WTC11 (cell line): ENCODE data around the gene CHSY3. TPM values are rescaled to one million over a fixed set of nuclear protein-coding genes. Genes with fewer than 3 reads are reported as not detected.
A peak's percentile ranks its signal among the peaks of the same experiment; 100 is the strongest.

ENCODE experiments used
- ATAC-seq: fragments of 200-7000 bp; cut with Tn5 transposase; 2 replicates; pipeline ENCODE4 v1.10.0; 2021; ENCODE audit warnings: mild to moderate bottlenecking, moderate library complexity
- CTCF ChIA-PET: fragments of 300-600 bp; sonication (Branson Sonifier 250); formaldehyde crosslinking; loops from one replicate; lab custom pipeline; 2021; ENCODE audit warnings: antibody characterized with exemption; lab: Charles Lee
- POLR2A ChIA-PET: fragments of 350-600 bp; sonication (Branson Sonifier 250); formaldehyde crosslinking; loops from one replicate; lab custom pipeline; 2021; ENCODE audit warnings: antibody characterized with exemption; lab: Charles Lee
- DNase-seq: peaks from one replicate; pipeline ENCODE4 v3.0.0; 2021; ENCODE audit warnings: low spot score
- H3K27ac Mint-ChIP-seq: 2 replicates; pipeline ENCODE4 v1.8.0; 2021; ENCODE audit warnings: mixed read lengths
- H3K27me3 Mint-ChIP-seq: 2 replicates; pipeline ENCODE4 v1.8.0; 2021; ENCODE audit warnings: low read depth, mild to moderate bottlenecking, moderate library complexity, mixed read lengths
- H3K36me3 Mint-ChIP-seq: 2 replicates; pipeline ENCODE4 v1.8.0; 2021; ENCODE audit warnings: mixed read lengths
- H3K4me1 Mint-ChIP-seq: 2 replicates; pipeline ENCODE4 v1.8.0; 2022; ENCODE audit warnings: mixed read lengths
- H3K4me3 Mint-ChIP-seq: 2 replicates; pipeline ENCODE4 v1.8.0; 2021; ENCODE audit warnings: mild to moderate bottlenecking, moderate library complexity, mixed read lengths
- H3K9me3 Mint-ChIP-seq: 2 replicates; pipeline ENCODE4 v1.8.0; 2021; ENCODE audit warnings: mixed read lengths
- CREM ChIP-seq: sonication (generic); formaldehyde crosslinking; IDR thresholded peaks from 2 replicates; pipeline ENCODE4 v1.8.1; 2022; ENCODE audit warnings: mild to moderate bottlenecking, missing genetic modification reagents, moderate library complexity
- FOXK1 ChIP-seq: sonication (generic); formaldehyde crosslinking; IDR thresholded peaks from 2 replicates; pipeline ENCODE4 v1.8.0; 2022; ENCODE audit warnings: mild to moderate bottlenecking, moderate library complexity, missing genetic modification reagents
- FOXP1 ChIP-seq: sonication (generic); formaldehyde crosslinking; IDR thresholded peaks from 2 replicates; pipeline ENCODE4 v1.8.0; 2022; ENCODE audit warnings: missing genetic modification reagents, mild to moderate bottlenecking, moderate library complexity, borderline replicate concordance
- HMGA2 ChIP-seq: fragments of 250-450 bp; sonication (Bioruptor Pico); IDR thresholded peaks from 2 replicates; pipeline ENCODE4 v1.4.0; 2021; ENCODE audit warnings: mild to moderate bottlenecking, moderate library complexity
- MXD4 ChIP-seq: fragments of 250-450 bp; sonication (Bioruptor Pico); IDR thresholded peaks from 2 replicates; pipeline ENCODE4 v1.8.0; 2021; ENCODE audit warnings: mild to moderate bottlenecking, moderate library complexity, borderline replicate concordance
- NR3C1 ChIP-seq: sonication (generic); formaldehyde crosslinking; conservative IDR thresholded peaks from 2 replicates; pipeline ENCODE4 v1.8.1; 2023; ENCODE audit warnings: low read depth, mild to moderate bottlenecking, missing genetic modification reagents
- SP1 ChIP-seq: sonication (generic); formaldehyde crosslinking; conservative IDR thresholded peaks from 2 replicates; pipeline ENCODE4 v1.8.1; 2022; ENCODE audit warnings: missing genetic modification reagents
- TEAD4 ChIP-seq: sonication (generic); formaldehyde crosslinking; IDR thresholded peaks from 2 replicates; pipeline ENCODE4 v1.8.0; 2022; ENCODE audit warnings: mild to moderate bottlenecking, missing genetic modification reagents
- ZNF232 ChIP-seq: sonication (generic); formaldehyde crosslinking; IDR thresholded peaks from 2 replicates; pipeline ENCODE4 v1.8.0; 2022; ENCODE audit warnings: mild to moderate bottlenecking, missing genetic modification reagents
- total RNA-seq: library from RNA; stranded (reverse); gene quantifications from 3 replicates; pipeline ENCODE4 v1.2.3, GENCODE V29; 2021
- TF ChIP-seq, protein P1 (sequence below): fragments of 250-450 bp; sonication (Bioruptor Pico); conservative IDR thresholded peaks from 2 replicates; pipeline ENCODE4 v1.9.0; 2021; ENCODE audit warnings: mild to moderate bottlenecking
- TF ChIP-seq, protein P2 (sequence below): sonication (generic); formaldehyde crosslinking; IDR thresholded peaks from 2 replicates; pipeline ENCODE4 v1.8.1; 2023; ENCODE audit warnings: mild to moderate bottlenecking, missing genetic modification reagents
- TF ChIP-seq, protein P3 (sequence below): fragments of 250-450 bp; sonication (Bioruptor Pico); IDR thresholded peaks from 2 replicates; pipeline ENCODE4 v1.9.0; 2021; ENCODE audit warnings: mild to moderate bottlenecking
- TF ChIP-seq, protein P4 (sequence below): sonication (generic); formaldehyde crosslinking; IDR thresholded peaks from 2 replicates; pipeline ENCODE4 v1.8.0; 2023; ENCODE audit warnings: missing genetic modification reagents, mild to moderate bottlenecking, borderline replicate concordance

Gene CHSY3
- total RNA-seq, 1 experiment from 2014 or later, result 0.98 TPM

DNA sequence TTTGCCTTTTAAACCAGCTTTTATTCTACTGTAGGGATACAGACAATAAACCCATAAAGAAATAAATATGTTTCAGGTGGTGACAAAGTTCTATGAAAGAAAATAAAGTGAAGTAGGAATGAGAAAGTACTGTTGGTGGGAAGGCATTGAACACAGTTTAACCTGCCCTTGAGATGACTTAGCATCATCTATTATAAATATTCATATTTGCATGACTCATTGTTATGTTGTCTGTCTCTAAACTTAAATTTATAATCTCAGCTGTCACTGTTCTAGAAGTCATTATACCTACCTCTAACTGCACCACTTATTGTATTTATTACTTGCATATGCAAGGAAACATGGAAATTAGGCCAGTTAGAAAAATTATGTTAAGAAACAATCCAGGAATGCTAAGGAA, 202.2 kb downstream of the CHSY3 start (continued):
- TF ChIP-seq, protein P1, sequence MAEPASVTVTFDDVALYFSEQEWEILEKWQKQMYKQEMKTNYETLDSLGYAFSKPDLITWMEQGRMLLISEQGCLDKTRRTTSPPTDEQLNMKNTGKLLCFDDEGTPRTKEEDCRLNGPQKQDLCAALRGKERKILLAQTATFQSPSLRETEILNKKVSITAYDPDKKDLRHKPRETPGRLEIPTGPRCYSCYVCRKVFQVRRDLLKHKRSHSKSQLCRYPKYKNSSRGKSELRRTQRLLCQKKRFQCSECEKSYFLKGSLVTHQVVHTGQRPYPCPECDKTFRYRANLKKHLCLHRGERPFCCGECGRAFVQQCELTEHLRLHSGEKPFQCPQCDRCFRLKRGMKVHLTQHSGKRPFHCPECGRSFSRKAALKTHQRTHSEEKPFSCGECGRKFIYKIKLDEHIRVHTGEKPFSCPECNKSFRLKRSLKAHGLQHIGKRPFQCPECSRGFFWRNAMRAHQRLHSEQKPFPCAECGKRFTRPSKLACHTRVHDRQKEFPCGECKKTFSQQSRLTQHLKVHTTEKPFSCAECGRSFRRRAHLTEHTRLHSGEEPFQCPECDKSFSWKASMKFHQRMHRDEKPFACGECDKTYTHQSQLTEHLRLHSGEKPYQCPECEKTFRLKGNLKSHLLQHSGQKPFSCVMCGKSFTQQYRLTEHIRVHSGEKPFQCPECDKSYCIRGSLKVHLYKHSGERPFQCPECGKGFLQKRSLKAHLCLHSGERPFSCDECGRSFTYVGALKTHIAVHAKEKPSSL (CRISPR knock-in tag), result no peak
- TF ChIP-seq, protein P2, sequence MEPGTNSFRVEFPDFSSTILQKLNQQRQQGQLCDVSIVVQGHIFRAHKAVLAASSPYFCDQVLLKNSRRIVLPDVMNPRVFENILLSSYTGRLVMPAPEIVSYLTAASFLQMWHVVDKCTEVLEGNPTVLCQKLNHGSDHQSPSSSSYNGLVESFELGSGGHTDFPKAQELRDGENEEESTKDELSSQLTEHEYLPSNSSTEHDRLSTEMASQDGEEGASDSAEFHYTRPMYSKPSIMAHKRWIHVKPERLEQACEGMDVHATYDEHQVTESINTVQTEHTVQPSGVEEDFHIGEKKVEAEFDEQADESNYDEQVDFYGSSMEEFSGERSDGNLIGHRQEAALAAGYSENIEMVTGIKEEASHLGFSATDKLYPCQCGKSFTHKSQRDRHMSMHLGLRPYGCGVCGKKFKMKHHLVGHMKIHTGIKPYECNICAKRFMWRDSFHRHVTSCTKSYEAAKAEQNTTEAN (CRISPR knock-in tag), result no peak
- TF ChIP-seq NR3C1, result no peak

DNA sequence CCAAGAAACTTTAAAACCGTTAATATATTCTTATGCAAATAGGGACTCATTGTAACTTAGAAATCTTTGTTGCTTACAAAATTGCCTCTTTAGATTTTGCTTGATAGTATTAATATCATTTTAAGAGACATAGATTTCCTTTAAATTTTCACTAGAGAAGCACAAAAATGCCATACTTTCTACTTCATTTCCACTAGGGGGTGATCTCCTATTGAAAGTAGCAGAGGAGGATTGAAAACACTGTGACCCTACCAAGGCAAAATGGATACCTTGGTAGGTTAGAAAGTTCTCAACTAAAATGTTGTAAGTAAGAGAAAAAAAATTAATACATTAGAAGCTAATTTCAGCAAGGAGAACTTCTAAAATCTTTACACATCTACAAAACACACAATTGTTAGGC, 204.9 kb downstream of the CHSY3 start:
- ChIA-PET CTCF (interaction anchor here (1.0 to 1.6 kb wide), 6 partner anchors 11 to 235 kb away, joined by 3 to 20 read pairs (median 4); no protein-coding TSS in a partner anchor), POLR2A (no interaction called here)
- DNase-seq (no peak), ATAC-seq (peak; percentile 75)
- Mint-ChIP-seq H3K27me3 (no peaks in the 10 kb centered on the region), H3K36me3 (no peaks in the 10 kb centered on the region), H3K9me3 (no peaks in the 10 kb centered on the region), H3K27ac (no peak overlapping the region), H3K4me3 (no peak overlapping the region), H3K4me1 (peaks cover 14% of the 10 kb centered on the region)
- TF ChIP-seq SP1 (CRISPR knock-in tag) (no peak), TEAD4 (CRISPR knock-in tag) (no peak), MXD4 (CRISPR knock-in tag) (no peak), HMGA2 (CRISPR knock-in tag) (no peak), FOXP1 (CRISPR knock-in tag) (no peak), FOXK1 (CRISPR knock-in tag) (no peak), CREM (CRISPR knock-in tag) (no peak)
- TF ChIP-seq, protein P3, sequence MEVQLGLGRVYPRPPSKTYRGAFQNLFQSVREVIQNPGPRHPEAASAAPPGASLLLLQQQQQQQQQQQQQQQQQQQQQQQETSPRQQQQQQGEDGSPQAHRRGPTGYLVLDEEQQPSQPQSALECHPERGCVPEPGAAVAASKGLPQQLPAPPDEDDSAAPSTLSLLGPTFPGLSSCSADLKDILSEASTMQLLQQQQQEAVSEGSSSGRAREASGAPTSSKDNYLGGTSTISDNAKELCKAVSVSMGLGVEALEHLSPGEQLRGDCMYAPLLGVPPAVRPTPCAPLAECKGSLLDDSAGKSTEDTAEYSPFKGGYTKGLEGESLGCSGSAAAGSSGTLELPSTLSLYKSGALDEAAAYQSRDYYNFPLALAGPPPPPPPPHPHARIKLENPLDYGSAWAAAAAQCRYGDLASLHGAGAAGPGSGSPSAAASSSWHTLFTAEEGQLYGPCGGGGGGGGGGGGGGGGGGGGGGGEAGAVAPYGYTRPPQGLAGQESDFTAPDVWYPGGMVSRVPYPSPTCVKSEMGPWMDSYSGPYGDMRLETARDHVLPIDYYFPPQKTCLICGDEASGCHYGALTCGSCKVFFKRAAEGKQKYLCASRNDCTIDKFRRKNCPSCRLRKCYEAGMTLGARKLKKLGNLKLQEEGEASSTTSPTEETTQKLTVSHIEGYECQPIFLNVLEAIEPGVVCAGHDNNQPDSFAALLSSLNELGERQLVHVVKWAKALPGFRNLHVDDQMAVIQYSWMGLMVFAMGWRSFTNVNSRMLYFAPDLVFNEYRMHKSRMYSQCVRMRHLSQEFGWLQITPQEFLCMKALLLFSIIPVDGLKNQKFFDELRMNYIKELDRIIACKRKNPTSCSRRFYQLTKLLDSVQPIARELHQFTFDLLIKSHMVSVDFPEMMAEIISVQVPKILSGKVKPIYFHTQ, result no peak

DNA sequence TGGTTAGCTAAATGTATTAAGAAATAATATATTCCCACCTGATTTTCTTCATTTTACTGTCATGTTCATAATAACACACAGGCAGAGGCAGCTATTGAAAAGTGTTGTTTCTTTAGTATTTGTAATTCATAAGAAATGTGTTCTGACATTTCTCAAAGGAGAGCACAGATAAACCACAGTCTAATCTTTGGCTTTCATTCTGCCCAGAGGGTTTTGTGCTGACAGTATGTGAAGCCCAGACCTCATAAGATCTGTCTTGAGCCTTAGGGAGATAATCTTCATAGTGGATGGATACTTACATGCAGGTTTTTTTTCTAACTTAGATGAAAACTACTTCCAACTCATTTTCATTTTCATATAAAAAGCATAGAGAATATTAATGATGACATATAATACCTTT, 206.1 kb downstream of the CHSY3 start:
- H3K9me3 Mint-ChIP-seq, result no peaks in the 10 kb centered on the region
- TF ChIP-seq, protein P4, sequence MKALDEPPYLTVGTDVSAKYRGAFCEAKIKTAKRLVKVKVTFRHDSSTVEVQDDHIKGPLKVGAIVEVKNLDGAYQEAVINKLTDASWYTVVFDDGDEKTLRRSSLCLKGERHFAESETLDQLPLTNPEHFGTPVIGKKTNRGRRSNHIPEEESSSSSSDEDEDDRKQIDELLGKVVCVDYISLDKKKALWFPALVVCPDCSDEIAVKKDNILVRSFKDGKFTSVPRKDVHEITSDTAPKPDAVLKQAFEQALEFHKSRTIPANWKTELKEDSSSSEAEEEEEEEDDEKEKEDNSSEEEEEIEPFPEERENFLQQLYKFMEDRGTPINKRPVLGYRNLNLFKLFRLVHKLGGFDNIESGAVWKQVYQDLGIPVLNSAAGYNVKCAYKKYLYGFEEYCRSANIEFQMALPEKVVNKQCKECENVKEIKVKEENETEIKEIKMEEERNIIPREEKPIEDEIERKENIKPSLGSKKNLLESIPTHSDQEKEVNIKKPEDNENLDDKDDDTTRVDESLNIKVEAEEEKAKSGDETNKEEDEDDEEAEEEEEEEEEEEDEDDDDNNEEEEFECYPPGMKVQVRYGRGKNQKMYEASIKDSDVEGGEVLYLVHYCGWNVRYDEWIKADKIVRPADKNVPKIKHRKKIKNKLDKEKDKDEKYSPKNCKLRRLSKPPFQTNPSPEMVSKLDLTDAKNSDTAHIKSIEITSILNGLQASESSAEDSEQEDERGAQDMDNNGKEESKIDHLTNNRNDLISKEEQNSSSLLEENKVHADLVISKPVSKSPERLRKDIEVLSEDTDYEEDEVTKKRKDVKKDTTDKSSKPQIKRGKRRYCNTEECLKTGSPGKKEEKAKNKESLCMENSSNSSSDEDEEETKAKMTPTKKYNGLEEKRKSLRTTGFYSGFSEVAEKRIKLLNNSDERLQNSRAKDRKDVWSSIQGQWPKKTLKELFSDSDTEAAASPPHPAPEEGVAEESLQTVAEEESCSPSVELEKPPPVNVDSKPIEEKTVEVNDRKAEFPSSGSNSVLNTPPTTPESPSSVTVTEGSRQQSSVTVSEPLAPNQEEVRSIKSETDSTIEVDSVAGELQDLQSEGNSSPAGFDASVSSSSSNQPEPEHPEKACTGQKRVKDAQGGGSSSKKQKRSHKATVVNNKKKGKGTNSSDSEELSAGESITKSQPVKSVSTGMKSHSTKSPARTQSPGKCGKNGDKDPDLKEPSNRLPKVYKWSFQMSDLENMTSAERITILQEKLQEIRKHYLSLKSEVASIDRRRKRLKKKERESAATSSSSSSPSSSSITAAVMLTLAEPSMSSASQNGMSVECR, result no peak
- no peak for TF ChIP-seq ZNF232 (CRISPR knock-in tag)
- TF ChIP-seq, all 79 proteins: peak for 0
- no peak for ATAC-seq
- ChIA-PET CTCF (interaction anchor here (0.7 to 1.6 kb wide), 6 partner anchors 10 to 761 kb away, joined by 3 to 20 read pairs (median 4); no protein-coding TSS in a partner anchor), POLR2A (no interaction called here)
- Mint-ChIP-seq H3K27me3 (no peaks in the 10 kb centered on the region), H3K36me3 (no peaks in the 10 kb centered on the region), H3K4me1 (peaks cover 14% of the 10 kb centered on the region), H3K4me3 (no peak overlapping the region), H3K27ac (no peak overlapping the region)
- no peak for DNase-seq
